GDM1 (cell line): Measurements from ENCODE around the gene CCDC195.
"Not testable (repeated sequence)": the region's sequence is repeated elsewhere in the genome, so short reads cannot be mapped to it uniquely, and the experiment has no call there.

Experiments
- DNase-seq: peaks from one replicate; lab custom pipeline; 2025; lab: John Stamatoyannopoulos, UW

The CCDC195 gene

DNA sequence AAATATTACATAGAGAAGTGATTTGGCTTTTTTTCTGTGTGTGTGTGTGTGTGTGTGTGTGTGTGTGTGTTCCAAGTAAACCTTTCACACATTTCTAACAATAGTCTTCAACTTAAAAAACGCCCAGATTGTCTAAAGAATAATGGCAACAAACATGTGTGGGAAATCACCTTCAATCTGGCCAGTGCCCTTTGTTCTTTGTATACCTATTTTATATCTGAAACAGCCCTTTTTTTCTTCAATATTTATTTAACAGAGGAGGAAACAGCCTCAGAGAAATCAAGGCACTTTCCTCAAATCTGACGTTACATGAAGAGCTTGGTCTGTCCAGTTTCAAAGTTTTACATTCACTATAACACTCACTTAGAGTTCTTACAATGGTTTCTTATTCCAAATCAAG lies 25.3 kb downstream of the CCDC195 start:
- no peak for DNase-seq

DNA sequence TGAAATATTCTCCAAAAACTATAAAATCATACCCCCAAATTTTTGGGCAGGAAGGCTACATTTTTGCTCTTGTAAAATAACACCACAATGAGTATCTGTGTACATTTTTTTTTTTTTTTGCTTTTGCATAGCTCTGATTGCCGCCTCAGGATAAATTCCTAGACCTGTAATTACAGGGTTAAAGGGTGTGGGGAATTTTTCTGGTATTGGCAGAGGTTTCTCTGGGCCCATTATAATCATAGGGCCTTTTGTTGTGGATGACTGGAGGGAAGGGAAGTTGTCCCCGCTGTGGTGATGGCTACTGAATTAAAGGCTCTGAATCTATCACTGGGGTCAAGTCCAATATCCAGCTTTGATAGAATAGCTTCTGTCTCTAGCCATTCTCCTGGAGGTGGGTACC lies 26.6 kb downstream of the CCDC195 start:
- DNase-seq = no peak

DNA sequence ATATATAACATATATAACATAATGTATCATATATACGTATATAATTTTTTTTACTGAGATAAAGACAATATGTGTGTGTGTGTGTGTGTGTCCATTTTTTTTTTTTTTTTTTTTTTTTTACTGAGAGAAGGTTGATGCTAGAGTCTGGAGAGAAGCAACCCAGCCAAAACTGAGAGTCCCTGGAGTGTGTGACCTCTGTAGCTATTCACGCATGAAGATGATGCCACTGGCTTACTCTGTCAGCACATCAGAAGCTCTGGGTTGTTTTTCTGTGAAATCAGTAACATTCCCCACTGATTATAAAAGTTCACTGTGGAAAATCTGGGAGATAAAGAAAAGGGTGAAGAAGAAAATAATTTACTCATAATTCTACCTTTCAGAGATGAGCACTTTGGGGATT lies 27.2 kb downstream of the CCDC195 start:
- DNase-seq = no peak

DNA sequence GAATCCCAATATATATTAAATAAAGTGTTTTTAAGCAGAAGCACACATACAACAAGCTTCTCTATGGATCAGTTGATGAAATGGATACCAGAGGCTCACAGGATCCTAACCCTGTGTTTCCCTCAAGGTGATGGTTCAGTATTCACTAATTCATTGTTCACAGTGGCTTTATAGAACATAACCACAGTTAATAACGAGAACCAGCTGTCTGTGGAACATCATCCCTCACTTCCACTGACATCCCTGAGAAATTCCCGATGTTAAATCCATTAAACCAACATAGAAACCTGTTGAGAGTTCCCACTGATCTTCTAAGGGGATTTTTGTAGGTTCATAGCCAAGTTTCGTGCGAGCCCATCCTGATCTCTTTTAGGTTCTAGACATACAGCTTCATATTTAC lies 29.0 kb downstream of the CCDC195 start:
- DNase-seq = no peak

DNA sequence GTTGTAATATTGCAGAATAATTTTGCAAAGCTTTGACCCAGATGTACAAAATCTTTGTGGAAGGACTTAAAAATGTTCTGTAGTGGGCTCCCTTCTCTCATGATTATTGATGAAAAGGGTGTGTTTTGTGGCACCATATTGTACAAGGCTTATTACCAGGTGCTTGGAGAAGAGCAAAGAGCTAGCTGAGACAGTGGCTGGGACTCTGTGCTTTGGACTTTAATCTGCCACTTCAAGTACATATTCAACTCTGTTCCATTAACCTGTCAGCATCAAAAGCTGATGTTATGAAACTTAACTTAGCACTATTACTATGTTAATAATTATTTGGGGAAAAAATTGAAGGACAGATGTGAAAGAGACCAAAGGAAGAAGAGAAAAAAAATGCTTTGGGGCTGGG lies 31.0 kb downstream of the CCDC195 start:
- DNase-seq = no peak

DNA sequence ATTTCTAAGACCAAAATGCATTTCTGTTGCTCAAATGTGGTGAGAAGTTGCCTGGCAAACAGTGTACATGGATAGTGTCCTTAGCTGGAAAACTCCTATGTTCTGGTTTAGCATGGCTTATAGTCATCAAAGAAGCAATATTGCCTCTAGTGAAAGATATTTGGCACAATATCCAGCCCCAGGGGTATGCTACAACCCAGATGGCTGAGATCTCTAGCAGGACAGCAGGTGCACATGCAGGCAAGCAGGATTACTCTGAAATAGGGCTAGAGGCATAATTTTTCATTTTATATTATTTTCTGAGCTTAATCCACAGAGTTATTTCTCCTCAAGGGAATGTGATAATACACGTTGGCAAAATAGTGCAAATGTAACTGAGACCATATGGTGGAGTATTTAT lies 34.0 kb downstream of the CCDC195 start:
- no peak for DNase-seq

DNA sequence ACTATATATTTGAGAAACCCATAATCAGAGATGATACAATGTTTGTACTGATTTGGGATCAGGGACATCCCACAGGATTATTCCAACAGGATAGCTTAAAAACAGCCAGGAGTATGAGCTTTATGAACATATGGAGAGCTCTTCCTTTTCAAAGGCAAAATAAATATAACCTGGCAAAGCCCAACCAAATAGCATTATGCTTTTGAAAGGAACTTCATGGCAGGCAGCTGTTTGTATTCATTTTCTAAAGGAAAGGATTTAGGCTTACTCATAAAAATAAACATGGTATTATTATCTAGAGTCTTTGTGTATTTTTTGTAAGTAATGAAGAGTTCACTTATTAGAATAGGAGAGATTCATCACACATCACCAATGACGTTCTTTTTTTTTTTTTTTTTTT lies 44.4 kb downstream of the CCDC195 start:
- no peak for DNase-seq

DNA sequence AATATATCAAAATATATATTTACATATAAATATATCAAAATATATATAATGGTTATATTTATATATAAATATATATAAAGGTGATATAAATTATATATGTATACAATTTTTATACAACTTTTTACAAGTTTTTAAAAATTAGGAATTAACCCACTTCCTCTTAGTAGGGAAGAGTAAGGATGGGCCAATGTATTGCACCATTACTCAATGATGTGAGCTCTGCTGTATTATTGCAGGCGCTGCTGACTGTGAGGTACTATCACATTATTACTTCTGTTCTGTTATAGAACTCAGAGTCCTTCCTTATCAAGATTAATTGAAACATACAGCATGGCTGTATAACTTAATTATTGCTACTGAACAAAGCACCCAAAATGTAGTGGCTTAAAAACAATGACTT lies 46.0 kb downstream of the CCDC195 start:
- DNase-seq = no peak

DNA sequence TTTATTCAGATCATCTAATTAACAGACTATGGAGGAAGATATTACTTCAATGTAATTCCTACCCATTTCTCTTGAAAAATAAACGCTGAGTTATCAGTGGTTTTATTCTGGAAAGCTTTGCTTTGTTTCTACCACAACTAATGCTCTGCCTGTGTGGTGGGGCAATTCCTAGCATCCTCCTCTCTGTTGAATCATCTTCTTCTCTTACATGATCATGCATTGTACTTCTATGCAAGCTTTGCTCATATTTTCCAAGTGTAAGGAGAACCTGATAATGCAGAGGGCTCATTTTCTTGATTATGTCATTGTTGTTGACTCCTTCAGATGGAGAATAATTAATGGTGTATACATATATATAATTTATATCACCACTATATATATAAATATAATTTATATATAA lies 46.7 kb downstream of the CCDC195 start:
- no peak for DNase-seq

DNA sequence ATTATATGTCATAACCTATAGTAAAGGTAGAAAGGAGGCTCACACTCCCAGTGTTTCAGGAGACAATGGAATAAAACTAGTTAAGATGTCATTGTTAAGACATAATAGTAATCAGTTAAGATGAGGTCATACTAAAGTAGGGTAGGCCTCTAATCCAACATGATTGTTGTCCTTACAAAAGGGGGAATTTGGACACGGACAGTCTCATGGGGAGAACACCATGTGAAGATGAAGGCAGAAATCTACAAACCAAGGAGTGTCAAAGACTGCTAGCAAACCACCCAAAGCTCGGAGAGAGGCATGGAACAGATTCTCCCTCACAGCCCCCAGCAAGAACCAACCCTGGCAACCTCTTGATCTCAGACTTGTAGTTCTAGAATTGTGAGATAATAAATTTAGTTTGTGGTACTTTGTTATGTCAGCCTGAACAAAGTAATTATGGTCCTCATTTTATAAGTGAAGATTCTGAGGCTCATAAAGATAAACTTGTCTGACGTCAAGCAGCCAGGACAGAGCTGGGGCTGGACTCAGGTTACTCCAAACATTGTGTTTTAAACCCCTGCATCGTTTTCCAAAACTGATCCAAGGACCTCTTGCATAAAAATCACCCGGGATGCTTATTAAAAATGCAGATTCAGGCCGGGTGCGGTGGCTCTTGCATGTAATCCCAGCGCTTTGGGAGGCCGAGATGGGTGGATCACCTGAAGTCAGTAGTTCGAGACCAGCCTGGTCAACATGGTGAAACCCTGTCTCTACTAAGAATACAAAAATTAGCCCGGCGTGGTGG lies 47.8 kb downstream of the CCDC195 start:
- DNase-seq = no peak

DNA sequence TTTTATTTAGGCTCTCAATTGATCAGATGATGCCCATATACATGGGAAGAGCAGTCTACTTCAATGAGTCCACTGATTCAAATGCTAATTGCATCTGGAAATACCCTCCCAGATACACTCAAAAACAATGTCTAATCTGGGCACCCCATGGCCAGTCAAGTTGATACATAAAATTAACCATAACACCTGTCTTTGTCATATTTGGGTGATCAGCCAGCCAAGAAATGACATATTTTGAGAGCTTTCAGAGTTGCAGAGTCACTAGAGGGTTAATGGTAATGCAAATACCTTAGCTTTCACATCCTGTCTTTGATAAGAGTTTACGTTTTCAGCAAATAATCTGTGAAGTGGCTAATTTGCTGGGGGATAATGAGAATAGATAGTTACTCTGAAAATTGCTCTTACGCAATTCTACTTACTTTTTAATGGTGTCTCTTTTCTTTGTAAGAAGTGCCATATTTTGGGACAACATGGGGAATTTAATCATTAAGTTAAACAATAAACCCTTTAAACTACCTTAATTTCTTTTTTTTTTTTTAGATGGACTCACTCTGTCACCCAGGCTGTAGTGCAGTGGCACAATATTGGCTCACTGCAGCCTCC lies 49.1 kb downstream of the CCDC195 start:
- no peak for DNase-seq

DNA sequence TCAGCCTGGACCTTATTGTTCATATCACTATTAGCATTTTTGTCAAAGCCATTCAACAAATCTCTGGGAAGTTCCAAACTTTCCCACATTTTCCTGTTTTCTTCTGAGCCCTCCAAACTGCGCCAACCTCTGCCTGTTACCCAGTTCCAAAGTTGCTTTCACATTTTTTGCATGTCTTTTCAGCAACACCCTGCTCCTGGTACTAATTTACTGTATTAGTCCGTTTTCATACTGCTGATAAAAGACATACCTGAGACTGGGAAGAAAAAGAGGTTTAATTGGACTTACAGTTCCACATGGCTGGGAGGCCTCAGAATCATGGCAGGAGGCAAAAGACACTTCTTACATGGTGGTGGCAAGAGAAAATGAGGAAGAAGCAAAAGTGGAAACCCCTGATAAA lies 52.8 kb downstream of the CCDC195 start:
- not testable (repeated sequence) for DNase-seq

DNA sequence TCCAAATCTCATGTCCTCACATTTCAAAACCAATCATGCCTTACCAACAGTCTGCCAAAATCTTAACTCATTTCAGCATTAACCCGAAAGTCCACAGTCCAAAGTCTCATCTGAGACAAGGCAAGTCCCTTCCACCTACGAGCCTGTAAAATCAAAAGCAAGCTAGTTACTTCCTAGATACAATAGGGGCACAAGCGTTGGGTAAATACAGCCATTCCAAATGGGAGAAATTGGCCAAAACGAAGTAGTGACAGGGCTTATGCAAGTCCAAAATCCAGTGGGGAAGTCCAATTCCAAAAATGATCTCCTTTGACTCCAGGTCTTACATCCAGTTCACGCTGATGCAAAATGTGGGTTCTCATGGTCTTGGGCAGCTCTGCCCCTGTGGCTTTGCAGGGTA lies 54.5 kb downstream of the CCDC195 start:
- not testable (repeated sequence) for DNase-seq

DNA sequence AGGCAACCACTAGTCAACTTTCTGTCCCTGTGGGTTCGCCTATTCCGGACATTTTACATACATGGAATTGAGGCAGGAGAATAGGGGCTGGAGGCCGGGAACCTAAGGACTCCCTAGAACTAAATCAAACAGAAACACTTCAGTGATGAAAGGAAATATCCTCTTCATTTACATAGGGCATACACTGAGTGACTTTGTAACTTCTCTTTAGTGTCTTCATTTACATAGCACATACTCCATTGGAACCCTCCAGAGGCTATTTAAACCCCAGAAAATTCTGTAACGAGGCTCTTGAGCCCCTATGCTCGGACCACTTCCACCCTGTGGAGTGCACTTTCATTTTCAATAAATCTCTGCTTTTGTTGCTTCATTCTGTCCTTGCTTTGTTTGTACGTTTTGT lies 56.5 kb downstream of the CCDC195 start:
- no peak for DNase-seq

DNA sequence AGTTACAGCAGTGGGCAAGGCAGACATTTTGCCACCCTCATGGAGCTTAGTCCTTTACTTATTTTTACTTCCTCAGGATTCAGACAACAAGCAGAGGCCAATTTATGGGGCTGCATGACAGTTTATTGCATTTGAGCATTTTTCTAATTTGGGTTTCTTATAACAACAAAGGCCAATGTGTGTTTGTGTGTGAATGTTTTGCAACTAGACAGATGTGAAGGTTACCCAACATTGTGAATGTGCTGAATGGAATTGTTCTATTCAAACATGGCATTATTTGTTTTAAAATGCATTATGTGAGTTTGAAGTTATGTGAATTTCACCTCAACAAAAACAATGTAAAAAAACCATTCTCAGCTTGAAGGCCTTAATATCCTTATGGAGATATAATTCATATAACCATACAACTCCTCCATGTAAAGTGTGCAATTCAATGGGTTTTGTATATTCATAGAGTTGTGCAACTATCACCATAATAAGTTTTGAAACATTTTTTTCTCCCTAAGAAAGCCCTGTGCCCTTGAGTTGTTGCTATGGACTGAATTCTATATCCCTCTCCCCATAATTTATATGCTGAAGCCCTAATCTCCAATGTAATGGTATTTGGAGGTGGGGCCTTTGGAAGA lies 57.3 kb downstream of the CCDC195 start:
- no peak for DNase-seq

DNA sequence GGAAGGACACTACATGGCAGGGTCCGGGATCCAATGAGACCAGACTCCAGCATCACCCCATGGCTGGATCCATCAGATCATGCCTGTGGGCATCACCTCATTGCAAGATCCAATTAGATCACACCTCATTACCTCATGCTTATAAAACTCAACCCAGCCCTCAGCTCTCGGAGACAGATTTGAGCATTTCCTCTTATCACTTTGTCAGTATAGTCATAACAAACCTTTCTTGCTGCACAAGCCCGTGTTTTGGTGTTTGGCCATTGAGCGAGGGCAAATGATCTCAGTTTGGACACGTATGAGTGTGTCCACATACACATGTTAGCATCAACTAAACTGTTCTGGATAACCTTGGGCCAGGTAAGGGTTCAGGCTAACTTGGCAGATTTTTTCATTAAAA lies 58.8 kb downstream of the CCDC195 start:
- no peak for DNase-seq

DNA sequence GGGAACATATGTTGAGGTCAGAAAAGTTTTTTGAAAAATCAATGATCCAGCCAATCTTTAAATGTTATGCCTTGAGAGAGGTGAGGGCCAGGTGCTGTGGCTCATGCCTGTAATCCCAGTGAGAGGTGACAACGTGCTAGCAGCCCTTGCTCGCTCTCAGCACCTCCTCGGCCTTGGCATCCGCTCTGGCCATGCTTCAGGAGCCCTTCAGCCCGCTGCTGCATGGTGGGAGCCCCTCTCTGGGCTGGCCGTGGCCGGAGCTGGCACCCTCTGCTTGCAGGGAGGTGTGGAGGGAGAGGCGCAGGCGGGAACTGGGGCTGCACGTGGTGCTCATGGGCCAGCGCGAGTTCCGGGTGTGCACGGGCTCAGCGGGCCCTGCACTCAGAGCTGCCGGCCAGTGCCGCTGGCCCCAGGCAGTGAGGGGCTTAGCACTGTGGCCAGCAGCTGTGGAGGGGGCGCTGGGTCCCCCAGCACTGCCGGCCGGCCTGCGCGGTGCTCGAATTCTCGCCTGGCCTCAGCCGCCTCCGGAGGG lies 61.1 kb downstream of the CCDC195 start:
- no peak for DNase-seq
